ENCODE measurements around the gene ALDH1A3.

Gene ALDH1A3

GRCh38 chr15:100918690-100919480 lies 39.3 kb downstream of the ALDH1A3 start, which contains the start of gene LRRK1:
LRRK1 (plus strand) TSS chr15:100919357; CDS start chr15:100924633, 5,276 bp downstream.
- H3K36me3 ChIP-seq (ENCODE audit: insufficient read depth, low read length): peaks cover 22% of the 10 kb centered on the region
- H3K4me1 ChIP-seq (ENCODE audit: control insufficient read depth, insufficient read depth, low read length, unreplicated experiment): peaks cover 18% of the 10 kb centered on the region
- H3K79me2 ChIP-seq (ENCODE audit: control insufficient read depth, insufficient read depth, low read length, unreplicated experiment): peaks cover 37% of the 10 kb centered on the region
- H3K4me3 ChIP-seq (ENCODE audit: low read depth, low read length): peak within 1 kb of the TSS; percentile 99
- H3K27me3 ChIP-seq (ENCODE audit: insufficient read depth, low read length): no peaks in the 10 kb centered on the region
- peak within 1 kb of the TSS; percentile 95 for H2AFZ ChIP-seq (ENCODE audit: low read length, unreplicated experiment)
- H3K27ac ChIP-seq (ENCODE audit: low read depth, low read length): peak within 1 kb of the TSS; percentile 24; the same call in 1 of the 2 replicates

DNA sequence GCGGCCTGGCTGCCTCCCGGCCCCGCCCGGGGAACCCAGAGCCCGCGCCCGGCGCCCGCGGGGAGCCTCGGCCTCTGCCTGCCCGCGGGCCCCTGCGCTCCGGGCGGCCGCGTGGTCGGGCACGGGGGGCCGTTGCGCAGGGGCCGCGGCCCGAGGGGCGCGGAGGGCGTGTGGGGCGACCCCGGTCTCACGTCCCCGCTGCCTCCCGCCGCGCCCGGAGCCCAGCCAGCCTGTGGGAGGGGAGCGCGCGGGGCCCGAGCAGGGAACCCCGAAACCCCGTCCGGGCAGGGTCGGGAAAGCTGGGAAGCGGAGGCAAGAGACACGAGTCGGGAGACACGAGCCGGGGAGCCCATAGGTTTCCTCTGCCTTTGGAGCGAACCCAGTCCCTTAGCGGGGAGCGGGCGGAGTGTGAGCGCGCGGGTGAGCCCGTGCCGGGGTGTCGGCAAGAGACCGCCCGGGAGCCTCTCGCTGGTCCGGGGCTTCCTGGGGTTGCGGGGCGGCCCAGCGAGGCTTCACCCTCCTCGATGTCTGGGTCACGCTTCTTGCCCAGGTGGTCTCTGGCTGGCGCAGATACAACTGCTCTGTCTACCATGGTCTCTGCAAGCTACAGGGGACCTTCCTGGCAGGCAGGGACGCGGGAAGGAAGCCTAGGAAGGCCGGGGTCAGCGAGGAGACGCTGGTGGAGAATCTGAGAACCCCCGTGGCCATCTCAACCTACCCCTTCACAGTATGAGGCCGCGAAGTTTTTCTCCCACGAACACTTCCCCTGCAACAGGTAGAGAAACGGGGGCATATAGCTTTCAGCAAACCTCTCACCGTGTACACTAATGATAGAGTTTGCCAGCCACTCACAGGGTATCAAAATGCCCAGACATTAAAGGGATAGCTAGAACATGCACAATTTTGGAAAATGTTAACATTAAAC lies 40.1 kb downstream of the ALDH1A3 start:
- Histone ChIP-seq H2AFZ (ENCODE audit: low read length, unreplicated experiment) (no peak overlapping the region), H3K27me3 (ENCODE audit: insufficient read depth, low read length) (no peaks in the 10 kb centered on the region), H3K79me2 (ENCODE audit: control insufficient read depth, insufficient read depth, low read length, unreplicated experiment) (peaks cover 38% of the 10 kb centered on the region), H3K4me1 (ENCODE audit: control insufficient read depth, insufficient read depth, low read length, unreplicated experiment) (peaks cover 18% of the 10 kb centered on the region), H3K27ac (ENCODE audit: low read depth, low read length) (no peak overlapping the region), H3K4me3 (ENCODE audit: low read depth, low read length) (peak overlapping the region; percentile 81), H3K36me3 (ENCODE audit: insufficient read depth, low read length) (peaks cover 14% of the 10 kb centered on the region)

GRCh38 chr15:100920516-100921135 lies 41.0 kb downstream of the ALDH1A3 start:
- H3K4me1 ChIP-seq (ENCODE audit: control insufficient read depth, insufficient read depth, low read length, unreplicated experiment): peaks cover 18% of the 10 kb centered on the region
- H3K27ac ChIP-seq (ENCODE audit: low read depth, low read length): no peak overlapping the region
- peak overlapping the region; percentile 81 for H3K4me3 ChIP-seq (ENCODE audit: low read depth, low read length)
- no peak overlapping the region for H2AFZ ChIP-seq (ENCODE audit: low read length, unreplicated experiment)
- peaks cover 10% of the 10 kb centered on the region for H3K36me3 ChIP-seq (ENCODE audit: insufficient read depth, low read length)
- peaks cover 38% of the 10 kb centered on the region for H3K79me2 ChIP-seq (ENCODE audit: control insufficient read depth, insufficient read depth, low read length, unreplicated experiment)
- H3K27me3 ChIP-seq (ENCODE audit: insufficient read depth, low read length): no peaks in the 10 kb centered on the region

DNA sequence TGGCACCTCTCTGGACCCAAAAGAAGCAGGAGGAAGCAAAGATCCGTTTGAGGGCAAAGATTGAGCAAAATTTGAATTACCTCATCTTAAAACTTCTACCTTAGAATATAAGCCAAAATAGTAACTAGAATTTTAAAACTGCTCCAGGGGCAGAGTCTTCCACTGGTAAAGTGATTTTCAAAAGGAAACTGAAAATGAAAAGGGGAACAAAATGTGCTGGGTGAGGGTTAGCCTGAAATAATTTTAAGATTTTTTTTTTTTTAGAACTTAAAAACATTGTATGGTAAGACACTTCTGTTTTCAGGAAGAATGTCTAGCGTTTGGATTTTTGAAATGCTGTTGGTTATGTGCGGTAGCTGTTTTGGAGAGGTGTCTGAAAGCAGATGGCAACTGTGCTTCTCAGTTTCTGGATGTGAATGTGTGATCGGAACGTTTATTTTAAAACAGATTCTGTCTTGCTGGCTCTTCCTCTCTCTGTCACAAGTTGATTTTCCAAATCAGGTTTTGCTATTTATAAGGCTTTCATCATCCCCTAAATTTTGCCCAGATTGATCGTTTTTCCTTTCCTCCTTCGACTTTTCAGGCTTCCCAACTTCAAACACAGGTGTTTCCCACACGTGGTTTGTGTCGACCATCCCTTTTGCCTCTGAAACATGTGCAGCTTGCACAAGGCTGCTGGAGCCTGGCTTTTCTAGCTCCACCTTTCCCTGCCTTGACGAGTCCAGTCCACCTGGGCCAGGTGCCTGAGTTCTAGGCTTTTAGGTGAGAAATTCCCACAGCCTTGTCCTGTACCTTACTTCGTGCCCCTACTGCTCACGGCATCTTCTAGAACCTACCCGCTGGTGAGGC lies 42.8 kb downstream of the ALDH1A3 start:
- Histone ChIP-seq H3K27me3 (ENCODE audit: insufficient read depth, low read length) (no peaks in the 10 kb centered on the region), H3K79me2 (ENCODE audit: control insufficient read depth, insufficient read depth, low read length, unreplicated experiment) (peaks cover 38% of the 10 kb centered on the region), H3K36me3 (ENCODE audit: insufficient read depth, low read length) (peaks cover 11% of the 10 kb centered on the region), H3K27ac (ENCODE audit: low read depth, low read length) (no peak overlapping the region), H3K4me1 (ENCODE audit: control insufficient read depth, insufficient read depth, low read length, unreplicated experiment) (peaks cover 16% of the 10 kb centered on the region), H2AFZ (ENCODE audit: low read length, unreplicated experiment) (no peak overlapping the region), H3K4me3 (ENCODE audit: low read depth, low read length) (no peak overlapping the region)

DNA sequence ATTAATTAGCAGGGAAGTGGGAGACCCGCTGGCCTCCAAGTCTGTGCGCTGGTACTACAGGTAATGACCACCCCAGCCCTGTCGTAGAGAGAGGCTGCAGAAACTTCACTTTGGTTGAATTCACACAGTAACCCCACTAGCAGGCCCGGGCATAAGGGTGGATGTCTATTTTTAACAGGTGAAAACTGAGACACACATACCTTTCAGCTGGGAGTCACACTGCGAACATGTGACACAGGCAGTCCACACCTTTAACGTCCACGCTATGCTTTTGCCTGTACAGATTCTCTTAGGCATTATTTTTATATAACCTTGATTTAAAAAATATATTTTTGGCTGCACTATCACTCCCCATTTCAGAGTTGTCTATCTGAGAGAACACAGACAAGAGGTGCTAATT lies 43.4 kb downstream of the ALDH1A3 start:
- Histone ChIP-seq H3K79me2 (ENCODE audit: control insufficient read depth, insufficient read depth, low read length, unreplicated experiment) (peaks cover 35% of the 10 kb centered on the region), H3K36me3 (ENCODE audit: insufficient read depth, low read length) (peaks cover 11% of the 10 kb centered on the region), H3K27me3 (ENCODE audit: insufficient read depth, low read length) (no peaks in the 10 kb centered on the region)

DNA sequence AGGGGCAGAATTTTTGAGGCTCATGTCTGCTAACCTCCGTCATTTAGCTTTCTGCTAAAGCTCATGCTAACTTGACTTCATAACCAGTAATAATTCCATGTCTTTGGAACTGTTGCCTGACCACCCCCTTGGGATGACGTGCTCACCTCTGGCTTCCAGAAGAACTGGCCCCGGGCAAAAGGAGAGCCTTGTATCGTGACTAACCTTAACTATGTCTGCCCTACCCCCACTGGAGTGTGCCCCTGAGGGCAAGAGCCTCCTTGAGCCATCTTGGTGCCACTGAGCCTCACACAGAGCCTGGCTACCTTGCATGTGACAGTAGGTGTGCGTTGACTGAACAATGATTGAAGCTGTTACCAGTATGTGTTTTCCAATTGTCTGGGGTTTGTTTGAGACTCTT lies 44.3 kb downstream of the ALDH1A3 start:
- Histone ChIP-seq H3K79me2 (ENCODE audit: control insufficient read depth, insufficient read depth, low read length, unreplicated experiment) (peaks cover 35% of the 10 kb centered on the region), H3K4me3 (ENCODE audit: low read depth, low read length) (no peak overlapping the region), H3K4me1 (ENCODE audit: control insufficient read depth, insufficient read depth, low read length, unreplicated experiment) (peaks cover 11% of the 10 kb centered on the region), H3K36me3 (ENCODE audit: insufficient read depth, low read length) (peaks cover 11% of the 10 kb centered on the region), H3K27me3 (ENCODE audit: insufficient read depth, low read length) (no peaks in the 10 kb centered on the region), H2AFZ (ENCODE audit: low read length, unreplicated experiment) (no peak overlapping the region), H3K27ac (ENCODE audit: low read depth, low read length) (no peak overlapping the region)

More for the DNA sequence above, 43.4 kb downstream of the ALDH1A3 start:
- Histone ChIP-seq H3K27ac (ENCODE audit: low read depth, low read length) (no peak overlapping the region), H2AFZ (ENCODE audit: low read length, unreplicated experiment) (no peak overlapping the region), H3K4me3 (ENCODE audit: low read depth, low read length) (no peak overlapping the region), H3K4me1 (ENCODE audit: control insufficient read depth, insufficient read depth, low read length, unreplicated experiment) (peaks cover 11% of the 10 kb centered on the region)

DNA sequence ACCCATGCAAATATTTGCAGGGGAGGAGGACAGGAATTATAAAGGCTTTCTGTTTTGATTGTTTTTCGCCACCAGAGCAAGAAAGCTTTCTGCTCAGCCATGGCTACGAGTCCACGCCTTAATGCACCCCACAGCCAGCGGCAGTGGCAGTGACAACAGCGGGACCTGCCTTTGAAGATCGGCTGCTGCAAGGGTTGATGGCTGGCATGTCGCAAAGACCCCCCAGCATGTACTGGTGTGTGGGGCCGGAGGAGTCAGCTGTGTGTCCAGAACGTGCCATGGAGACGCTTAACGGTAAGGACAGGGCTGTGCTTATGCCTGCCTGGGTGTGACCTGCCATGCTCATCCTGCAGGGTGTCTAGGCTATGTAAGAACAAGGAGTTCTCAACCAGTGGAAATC lies 44.8 kb downstream of the ALDH1A3 start:
- Histone ChIP-seq H3K79me2 (ENCODE audit: control insufficient read depth, insufficient read depth, low read length, unreplicated experiment) (peaks cover 35% of the 10 kb centered on the region), H3K4me1 (ENCODE audit: control insufficient read depth, insufficient read depth, low read length, unreplicated experiment) (peaks cover 11% of the 10 kb centered on the region), H2AFZ (ENCODE audit: low read length, unreplicated experiment) (no peak overlapping the region), H3K4me3 (ENCODE audit: low read depth, low read length) (no peak overlapping the region), H3K36me3 (ENCODE audit: insufficient read depth, low read length) (peaks cover 11% of the 10 kb centered on the region), H3K27me3 (ENCODE audit: insufficient read depth, low read length) (no peaks in the 10 kb centered on the region), H3K27ac (ENCODE audit: low read depth, low read length) (no peak overlapping the region)

GRCh38 chr15:100925480-100925879 lies 45.8 kb downstream of the ALDH1A3 start:
- no peak overlapping the region for H2AFZ ChIP-seq (ENCODE audit: low read length, unreplicated experiment)
- H3K4me1 ChIP-seq (ENCODE audit: control insufficient read depth, insufficient read depth, low read length, unreplicated experiment): peaks cover 8% of the 10 kb centered on the region
- H3K36me3 ChIP-seq (ENCODE audit: insufficient read depth, low read length): peaks cover 11% of the 10 kb centered on the region
- H3K79me2 ChIP-seq (ENCODE audit: control insufficient read depth, insufficient read depth, low read length, unreplicated experiment): peaks cover 28% of the 10 kb centered on the region
- H3K27ac ChIP-seq (ENCODE audit: low read depth, low read length): no peak overlapping the region
- no peaks in the 10 kb centered on the region for H3K27me3 ChIP-seq (ENCODE audit: insufficient read depth, low read length)
- no peak overlapping the region for H3K4me3 ChIP-seq (ENCODE audit: low read depth, low read length)

GRCh38 chr15:100926258-100926657 lies 46.6 kb downstream of the ALDH1A3 start:
- peaks cover 4% of the 10 kb centered on the region for H3K4me1 ChIP-seq (ENCODE audit: control insufficient read depth, insufficient read depth, low read length, unreplicated experiment)
- no peaks in the 10 kb centered on the region for H3K27me3 ChIP-seq (ENCODE audit: insufficient read depth, low read length)
- no peak overlapping the region for H3K27ac ChIP-seq (ENCODE audit: low read depth, low read length)
- H3K36me3 ChIP-seq (ENCODE audit: insufficient read depth, low read length): peaks cover 11% of the 10 kb centered on the region
- H2AFZ ChIP-seq (ENCODE audit: low read length, unreplicated experiment): no peak overlapping the region
- H3K4me3 ChIP-seq (ENCODE audit: low read depth, low read length): no peak overlapping the region
- H3K79me2 ChIP-seq (ENCODE audit: control insufficient read depth, insufficient read depth, low read length, unreplicated experiment): peaks cover 20% of the 10 kb centered on the region
